ENCODE data around the gene SDK1.

Gene SDK1

DNA sequence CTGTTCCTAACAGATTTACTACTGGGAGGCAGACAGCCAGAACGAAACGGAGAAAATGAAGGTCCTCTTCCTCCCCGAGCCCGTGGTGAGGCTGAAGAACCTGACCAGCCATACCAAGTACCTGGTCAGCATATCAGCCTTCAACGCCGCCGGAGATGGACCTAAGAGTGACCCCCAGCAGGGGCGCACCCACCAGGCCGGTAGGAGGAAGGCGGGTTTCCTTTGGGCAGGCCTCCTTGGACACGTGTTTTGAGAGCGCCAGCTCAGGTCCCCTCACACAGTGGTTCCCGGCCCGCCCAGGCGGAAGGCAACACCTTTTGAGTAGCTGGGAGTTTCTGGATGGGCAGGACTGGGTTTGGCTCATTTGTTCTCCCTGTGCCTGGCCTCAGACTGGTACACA, 907.0 kb downstream of the SDK1 start:
- TF ChIP-seq, protein P1, sequence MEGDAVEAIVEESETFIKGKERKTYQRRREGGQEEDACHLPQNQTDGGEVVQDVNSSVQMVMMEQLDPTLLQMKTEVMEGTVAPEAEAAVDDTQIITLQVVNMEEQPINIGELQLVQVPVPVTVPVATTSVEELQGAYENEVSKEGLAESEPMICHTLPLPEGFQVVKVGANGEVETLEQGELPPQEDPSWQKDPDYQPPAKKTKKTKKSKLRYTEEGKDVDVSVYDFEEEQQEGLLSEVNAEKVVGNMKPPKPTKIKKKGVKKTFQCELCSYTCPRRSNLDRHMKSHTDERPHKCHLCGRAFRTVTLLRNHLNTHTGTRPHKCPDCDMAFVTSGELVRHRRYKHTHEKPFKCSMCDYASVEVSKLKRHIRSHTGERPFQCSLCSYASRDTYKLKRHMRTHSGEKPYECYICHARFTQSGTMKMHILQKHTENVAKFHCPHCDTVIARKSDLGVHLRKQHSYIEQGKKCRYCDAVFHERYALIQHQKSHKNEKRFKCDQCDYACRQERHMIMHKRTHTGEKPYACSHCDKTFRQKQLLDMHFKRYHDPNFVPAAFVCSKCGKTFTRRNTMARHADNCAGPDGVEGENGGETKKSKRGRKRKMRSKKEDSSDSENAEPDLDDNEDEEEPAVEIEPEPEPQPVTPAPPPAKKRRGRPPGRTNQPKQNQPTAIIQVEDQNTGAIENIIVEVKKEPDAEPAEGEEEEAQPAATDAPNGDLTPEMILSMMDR (IDR thresholded peaks at IDR 0.05; ENCODE audit: extremely low read depth, insufficient read depth, missing control alignments) = no peak
- no peak for DNase-seq (ENCODE audit: low spot score)
- in situ Hi-C loops (cut with MboI; ENCODE audit: low pct_unique_long_range_greater_than_20kb, low sequenced_read_pairs, unreplicated experiment) = no loop called here

DNA sequence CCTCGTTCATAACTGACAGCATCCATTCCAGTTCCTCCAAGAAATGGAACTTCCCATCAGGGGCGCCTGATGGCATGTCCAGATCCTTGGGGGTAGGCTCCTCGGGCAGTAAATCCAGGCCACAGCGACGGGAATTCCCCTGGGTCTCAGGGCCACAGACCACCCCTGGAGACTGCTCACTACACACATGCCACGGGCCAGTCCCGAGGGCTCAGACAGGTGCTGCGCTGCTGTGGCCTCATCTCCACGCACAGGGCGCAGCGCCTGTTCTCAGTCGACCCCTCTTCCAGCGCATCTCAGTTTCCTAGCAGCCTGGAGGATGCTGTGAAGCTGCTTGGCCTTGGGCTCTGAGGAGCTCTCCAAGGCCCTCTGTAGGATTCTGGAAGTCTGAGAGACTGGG, 907.5 kb downstream of the SDK1 start:
- in situ Hi-C loops (cut with MboI; ENCODE audit: low pct_unique_long_range_greater_than_20kb, low sequenced_read_pairs, unreplicated experiment) = no loop called here

DNA sequence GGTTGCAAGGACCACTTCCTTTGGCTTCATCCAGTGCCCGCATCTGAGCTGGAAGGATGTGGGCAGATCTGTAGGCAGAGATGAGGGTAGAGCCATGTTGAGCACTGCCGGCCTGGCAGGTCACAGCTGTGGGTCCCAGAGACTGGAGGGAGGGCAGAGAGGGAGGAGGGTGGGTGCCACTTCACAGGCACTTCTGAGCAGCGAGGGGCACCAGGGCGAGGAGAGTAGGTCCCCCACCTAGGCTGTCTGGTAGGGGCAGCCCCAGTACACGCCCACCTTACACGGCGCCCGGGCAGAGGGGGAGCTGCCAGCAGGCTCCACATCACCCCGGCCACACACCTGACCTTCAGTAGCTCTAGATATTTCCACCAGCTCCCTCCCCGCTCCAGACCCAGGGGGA, 908.1 kb downstream of the SDK1 start:
- no peak for DNase-seq (ENCODE audit: low spot score)
- in situ Hi-C loops (cut with MboI; ENCODE audit: low pct_unique_long_range_greater_than_20kb, low sequenced_read_pairs, unreplicated experiment) = no loop called here
- TF ChIP-seq, protein P1 (IDR thresholded peaks at IDR 0.05; ENCODE audit: extremely low read depth, insufficient read depth, missing control alignments) = no peak

More for the DNA sequence above, 907.5 kb downstream of the SDK1 start:
- TF ChIP-seq, protein P1 (IDR thresholded peaks at IDR 0.05; ENCODE audit: extremely low read depth, insufficient read depth, missing control alignments) = no peak
- DNase-seq (ENCODE audit: low spot score) = no peak

- in situ Hi-C loops (cut with MboI; ENCODE audit: low pct_unique_long_range_greater_than_20kb, low sequenced_read_pairs, unreplicated experiment) = no loop called here
- DNase-seq (ENCODE audit: low spot score) = no peak
- TF ChIP-seq, protein P1 (IDR thresholded peaks at IDR 0.05; ENCODE audit: extremely low read depth, insufficient read depth, missing control alignments) = no peak
Observed at GRCh38 chr7:4209966-4210365, 908.9 kb downstream of the SDK1 start.

DNA sequence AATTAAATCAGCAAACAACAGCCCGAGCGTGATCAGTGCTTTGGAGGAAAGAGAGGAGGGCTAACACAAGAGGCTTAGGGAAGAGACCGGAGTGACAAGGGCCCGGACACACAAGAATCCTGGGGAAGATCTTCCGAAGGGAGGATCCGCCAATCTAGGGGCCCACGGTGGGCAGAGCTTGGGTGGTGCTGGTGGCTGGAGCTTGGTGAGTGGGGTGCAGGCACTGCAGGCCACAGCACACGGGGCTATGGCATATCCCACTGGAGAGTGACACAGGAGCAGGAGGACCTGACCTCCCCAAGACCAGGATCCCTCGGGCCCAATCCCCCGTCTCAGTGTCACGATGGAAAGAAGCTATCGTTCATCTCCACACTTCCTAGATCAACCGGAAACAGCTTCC, 909.8 kb downstream of the SDK1 start:
- in situ Hi-C loops (cut with MboI; ENCODE audit: low pct_unique_long_range_greater_than_20kb, low sequenced_read_pairs, unreplicated experiment) = no loop called here
- TF ChIP-seq, protein P1 (IDR thresholded peaks at IDR 0.05; ENCODE audit: extremely low read depth, insufficient read depth, missing control alignments) = no peak

DNA sequence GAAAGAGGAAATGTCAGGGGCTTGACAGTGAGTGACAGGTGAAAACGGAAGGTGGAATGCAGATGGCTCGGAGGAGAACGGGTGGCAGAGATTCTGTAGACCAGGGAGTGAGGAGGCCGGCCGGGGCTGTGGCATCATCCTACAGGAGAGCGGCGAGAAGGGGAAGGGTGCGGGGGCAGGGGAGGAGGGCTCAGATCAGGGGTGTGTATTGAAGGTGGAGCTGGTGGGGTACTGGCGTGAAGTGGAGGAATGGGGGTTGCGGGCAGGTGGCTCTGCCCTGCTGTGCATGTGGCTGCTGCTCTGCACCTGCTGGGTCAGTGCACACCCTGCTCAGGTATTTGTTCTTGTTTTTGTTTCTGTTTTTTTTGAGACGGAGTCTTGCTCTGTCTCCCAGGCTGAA, 910.2 kb downstream of the SDK1 start:
- in situ Hi-C loops (cut with MboI; ENCODE audit: low pct_unique_long_range_greater_than_20kb, low sequenced_read_pairs, unreplicated experiment) = no loop called here
- TF ChIP-seq, protein P1 (IDR thresholded peaks at IDR 0.05; ENCODE audit: extremely low read depth, insufficient read depth, missing control alignments) = no peak
- no peak for DNase-seq (ENCODE audit: low spot score)

More for the DNA sequence above, 909.8 kb downstream of the SDK1 start:
- no peak for DNase-seq (ENCODE audit: low spot score)

- TF ChIP-seq, protein P1 (IDR thresholded peaks at IDR 0.05; ENCODE audit: extremely low read depth, insufficient read depth, missing control alignments) = no peak
- DNase-seq (ENCODE audit: low spot score) = no peak
- in situ Hi-C loops (cut with MboI; ENCODE audit: low pct_unique_long_range_greater_than_20kb, low sequenced_read_pairs, unreplicated experiment) = no loop called here
Observed at GRCh38 chr7:4212376-4212775, 911.3 kb downstream of the SDK1 start.
